MM.1S (cell line): ENCODE measurements around the gene PCDHGA7.

ENCODE experiments used
- EZH2 ChIP-seq: fragments of 300-600 bp; sonication (generic); optimal IDR thresholded peaks from 2 replicates; pipeline ENCODE3; 2017; ENCODE audit warnings: low read depth, mild to moderate bottlenecking, antibody characterized with exemption, low read length, mixed read lengths
- EZH2phosphoT487 ChIP-seq: fragments of 300-600 bp; sonication (generic); IDR thresholded peaks from 2 replicates; pipeline ENCODE4 v1.6.1; 2018; ENCODE audit warnings: antibody characterized with exemption, low read length
- TF ChIP-seq, protein P1 (sequence below): fragments of 300-600 bp; sonication (generic); IDR thresholded peaks from 2 replicates; pipeline ENCODE4 v1.5.1; 2016; ENCODE audit warnings: antibody characterized with exemption, low read length, mixed read lengths

DNA sequence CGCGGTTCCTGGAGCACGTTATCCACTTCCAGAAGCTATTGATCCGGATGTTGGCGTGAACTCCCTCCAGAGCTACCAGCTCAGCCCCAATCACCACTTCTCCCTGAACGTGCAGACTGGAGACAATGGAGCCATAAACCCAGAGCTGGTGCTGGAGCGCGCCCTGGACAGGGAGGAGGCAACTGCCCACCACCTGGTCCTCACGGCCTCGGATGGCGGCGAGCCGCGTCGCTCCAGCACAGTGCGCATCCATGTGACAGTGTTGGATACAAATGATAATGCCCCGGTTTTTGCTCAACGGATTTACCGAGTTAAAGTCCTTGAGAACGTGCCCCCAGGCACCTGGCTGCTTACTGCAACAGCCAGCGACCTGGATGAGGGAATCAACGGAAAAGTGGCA, 20.8 kb downstream of the PCDHGA7 start:
- TF ChIP-seq, protein P1, sequence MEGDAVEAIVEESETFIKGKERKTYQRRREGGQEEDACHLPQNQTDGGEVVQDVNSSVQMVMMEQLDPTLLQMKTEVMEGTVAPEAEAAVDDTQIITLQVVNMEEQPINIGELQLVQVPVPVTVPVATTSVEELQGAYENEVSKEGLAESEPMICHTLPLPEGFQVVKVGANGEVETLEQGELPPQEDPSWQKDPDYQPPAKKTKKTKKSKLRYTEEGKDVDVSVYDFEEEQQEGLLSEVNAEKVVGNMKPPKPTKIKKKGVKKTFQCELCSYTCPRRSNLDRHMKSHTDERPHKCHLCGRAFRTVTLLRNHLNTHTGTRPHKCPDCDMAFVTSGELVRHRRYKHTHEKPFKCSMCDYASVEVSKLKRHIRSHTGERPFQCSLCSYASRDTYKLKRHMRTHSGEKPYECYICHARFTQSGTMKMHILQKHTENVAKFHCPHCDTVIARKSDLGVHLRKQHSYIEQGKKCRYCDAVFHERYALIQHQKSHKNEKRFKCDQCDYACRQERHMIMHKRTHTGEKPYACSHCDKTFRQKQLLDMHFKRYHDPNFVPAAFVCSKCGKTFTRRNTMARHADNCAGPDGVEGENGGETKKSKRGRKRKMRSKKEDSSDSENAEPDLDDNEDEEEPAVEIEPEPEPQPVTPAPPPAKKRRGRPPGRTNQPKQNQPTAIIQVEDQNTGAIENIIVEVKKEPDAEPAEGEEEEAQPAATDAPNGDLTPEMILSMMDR = no peak
- TF ChIP-seq EZH2 (no peak), EZH2phosphoT487 (no peak)
